PC-3 (cell line): ENCODE measurements around the gene STXBP3.

Experiments used
- EZH2 ChIP-seq: fragments of 300-600 bp; sonication (generic); IDR thresholded peaks from one replicate; pipeline ENCODE4 v1.6.1; 2017; ENCODE audit warnings: antibody characterized with exemption, mild to moderate bottlenecking, low read length; ENCODE audit not compliant: unreplicated experiment
- TF ChIP-seq, protein P1 (sequence below): fragments of 300-600 bp; sonication (generic); conservative IDR thresholded peaks from 2 replicates; pipeline ENCODE4 v1.5.1; 2017; ENCODE audit warnings: antibody characterized with exemption, low read depth, mild to moderate bottlenecking, low read length

DNA sequence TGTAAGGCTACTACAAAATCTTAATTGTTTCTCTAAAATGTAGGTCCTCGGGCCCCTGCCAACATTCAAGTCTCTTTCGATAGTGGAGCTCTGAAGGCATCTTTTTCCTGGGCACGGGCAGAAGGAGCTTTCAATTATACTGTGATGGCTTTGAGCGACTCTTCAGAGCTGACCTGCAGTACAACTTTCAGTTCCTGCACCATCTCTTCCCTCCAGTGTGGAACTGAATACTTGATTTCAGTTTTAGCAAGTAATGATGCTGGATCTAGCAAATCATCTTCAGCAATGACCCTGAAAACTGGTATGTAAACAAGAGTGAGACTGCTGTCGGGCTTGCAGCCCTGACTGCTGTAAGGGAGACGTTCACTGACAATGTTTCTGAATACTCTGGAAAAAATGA lies 24.2 kb upstream of the STXBP3 start:
- TF ChIP-seq EZH2: no peak
- TF ChIP-seq, protein P1, sequence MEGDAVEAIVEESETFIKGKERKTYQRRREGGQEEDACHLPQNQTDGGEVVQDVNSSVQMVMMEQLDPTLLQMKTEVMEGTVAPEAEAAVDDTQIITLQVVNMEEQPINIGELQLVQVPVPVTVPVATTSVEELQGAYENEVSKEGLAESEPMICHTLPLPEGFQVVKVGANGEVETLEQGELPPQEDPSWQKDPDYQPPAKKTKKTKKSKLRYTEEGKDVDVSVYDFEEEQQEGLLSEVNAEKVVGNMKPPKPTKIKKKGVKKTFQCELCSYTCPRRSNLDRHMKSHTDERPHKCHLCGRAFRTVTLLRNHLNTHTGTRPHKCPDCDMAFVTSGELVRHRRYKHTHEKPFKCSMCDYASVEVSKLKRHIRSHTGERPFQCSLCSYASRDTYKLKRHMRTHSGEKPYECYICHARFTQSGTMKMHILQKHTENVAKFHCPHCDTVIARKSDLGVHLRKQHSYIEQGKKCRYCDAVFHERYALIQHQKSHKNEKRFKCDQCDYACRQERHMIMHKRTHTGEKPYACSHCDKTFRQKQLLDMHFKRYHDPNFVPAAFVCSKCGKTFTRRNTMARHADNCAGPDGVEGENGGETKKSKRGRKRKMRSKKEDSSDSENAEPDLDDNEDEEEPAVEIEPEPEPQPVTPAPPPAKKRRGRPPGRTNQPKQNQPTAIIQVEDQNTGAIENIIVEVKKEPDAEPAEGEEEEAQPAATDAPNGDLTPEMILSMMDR: no peak
